Measurements from ENCODE around the gene ECHDC3.
"Not testable (repeated sequence)": the region's sequence is repeated elsewhere in the genome, so short reads cannot be mapped to it uniquely, and the experiment has no call there.

ECHDC3 gene

GRCh38 chr10:11730779-11731178, 11.4 kb upstream of the ECHDC3 start:
- Histone ChIP-seq H3K4me3 (ENCODE audit: low read length) (no peak overlapping the region), H3K36me3 (ENCODE audit: control insufficient read depth, insufficient read depth, low read length) (no peaks in the 10 kb centered on the region), H3K4me1 (ENCODE audit: control insufficient read depth, insufficient read depth, low read length) (no peaks in the 10 kb centered on the region), H3K27ac (ENCODE audit: low read length) (no peak overlapping the region), H3K27me3 (ENCODE audit: control insufficient read depth, insufficient read depth, low read length) (no peaks in the 10 kb centered on the region), H3K9me3 (ENCODE audit: control insufficient read depth, insufficient read depth, low read length) (no peaks in the 10 kb centered on the region)
- DNase-seq (ENCODE audit: low read depth, low spot score): no peak
- no CpG with 5 or more reads among the region's 5 CpGs for WGBS (ENCODE audit: insufficient coverage, insufficient read length)

GRCh38 chr10:11736767-11737166, 5.4 kb upstream of the ECHDC3 start:
- H3K27ac ChIP-seq (ENCODE audit: low read length); H3K4me3 ChIP-seq (ENCODE audit: low read length); H3K27me3 ChIP-seq (ENCODE audit: control insufficient read depth, insufficient read depth, low read length); H3K36me3 ChIP-seq (ENCODE audit: control insufficient read depth, insufficient read depth, low read length); H3K9me3 ChIP-seq (ENCODE audit: control insufficient read depth, insufficient read depth, low read length); DNase-seq (ENCODE audit: low read depth, low spot score); H3K4me1 ChIP-seq (ENCODE audit: control insufficient read depth, insufficient read depth, low read length): not testable (repeated sequence)
- no CpG with 5 or more reads among the region's 15 CpGs for WGBS (ENCODE audit: insufficient coverage, insufficient read length)

GRCh38 chr10:11737258-11738032, 4.7 kb upstream of the ECHDC3 start:
- H3K36me3 ChIP-seq (ENCODE audit: control insufficient read depth, insufficient read depth, low read length); DNase-seq (ENCODE audit: low read depth, low spot score); H3K4me3 ChIP-seq (ENCODE audit: low read length); H3K4me1 ChIP-seq (ENCODE audit: control insufficient read depth, insufficient read depth, low read length); H3K27ac ChIP-seq (ENCODE audit: low read length); H3K9me3 ChIP-seq (ENCODE audit: control insufficient read depth, insufficient read depth, low read length); H3K27me3 ChIP-seq (ENCODE audit: control insufficient read depth, insufficient read depth, low read length): not testable (repeated sequence)
- no CpG with 5 or more reads among the region's 27 CpGs for WGBS (ENCODE audit: insufficient coverage, insufficient read length)

- 0 out of 2 replicates have a peak, but pooled peaks cover 3% of the 10 kb centered on the region for H3K4me1 ChIP-seq (ENCODE audit: control insufficient read depth, insufficient read depth, low read length)
- no peak overlapping the region for H3K4me3 ChIP-seq (ENCODE audit: low read length)
- H3K27me3 ChIP-seq (ENCODE audit: control insufficient read depth, insufficient read depth, low read length): no peaks in the 10 kb centered on the region
- H3K27ac ChIP-seq (ENCODE audit: low read length): no peak overlapping the region
- no CpG with 5 or more reads among the region's 11 CpGs for WGBS (ENCODE audit: insufficient coverage, insufficient read length)
- no peaks in the 10 kb centered on the region for H3K9me3 ChIP-seq (ENCODE audit: control insufficient read depth, insufficient read depth, low read length)
- no peak for DNase-seq (ENCODE audit: low read depth, low spot score)
- no peaks in the 10 kb centered on the region for H3K36me3 ChIP-seq (ENCODE audit: control insufficient read depth, insufficient read depth, low read length)
Measured at GRCh38 chr10:11740907-11741306, 1.3 kb upstream of the ECHDC3 start.

GRCh38 chr10:11741608-11742007, 574 bp upstream of the ECHDC3 start:
- Histone ChIP-seq H3K27me3 (ENCODE audit: control insufficient read depth, insufficient read depth, low read length) (no peaks in the 10 kb centered on the region), H3K36me3 (ENCODE audit: control insufficient read depth, insufficient read depth, low read length) (no peaks in the 10 kb centered on the region), H3K27ac (ENCODE audit: low read length) (no peak overlapping the region), H3K4me3 (ENCODE audit: low read length) (no peak overlapping the region), H3K4me1 (ENCODE audit: control insufficient read depth, insufficient read depth, low read length) (0 out of 2 replicates have a peak, but pooled peaks cover 3% of the 10 kb centered on the region), H3K9me3 (ENCODE audit: control insufficient read depth, insufficient read depth, low read length) (no peaks in the 10 kb centered on the region)
- no CpG with 5 or more reads among the region's 16 CpGs for WGBS (ENCODE audit: insufficient coverage, insufficient read length)
- DNase-seq (ENCODE audit: low read depth, low spot score): no peak

GRCh38 chr10:11742779-11743298, 657 bp downstream of the ECHDC3 start:
- Histone ChIP-seq H3K4me1 (ENCODE audit: control insufficient read depth, insufficient read depth, low read length) (0 out of 2 replicates have a peak, but pooled peaks cover 1% of the 10 kb centered on the region), H3K9me3 (ENCODE audit: control insufficient read depth, insufficient read depth, low read length) (no peaks in the 10 kb centered on the region), H3K27ac (ENCODE audit: low read length) (no peak overlapping the region), H3K27me3 (ENCODE audit: control insufficient read depth, insufficient read depth, low read length) (no peaks in the 10 kb centered on the region), H3K36me3 (ENCODE audit: control insufficient read depth, insufficient read depth, low read length) (no peaks in the 10 kb centered on the region), H3K4me3 (ENCODE audit: low read length) (peak overlapping the region; percentile 89; the same call in 1 of the 2 replicates)
- no CpG with 5 or more reads among the region's 31 CpGs for WGBS (ENCODE audit: insufficient coverage, insufficient read length)
- no peak for DNase-seq (ENCODE audit: low read depth, low spot score)

- H3K36me3 ChIP-seq (ENCODE audit: control insufficient read depth, insufficient read depth, low read length): no peaks in the 10 kb centered on the region
- no peak overlapping the region for H3K27ac ChIP-seq (ENCODE audit: low read length)
- 0 out of 2 replicates have a peak, but pooled peaks cover 1% of the 10 kb centered on the region for H3K4me1 ChIP-seq (ENCODE audit: control insufficient read depth, insufficient read depth, low read length)
- no peak for DNase-seq (ENCODE audit: low read depth, low spot score)
- no CpG with 5 or more reads among the region's 9 CpGs for WGBS (ENCODE audit: insufficient coverage, insufficient read length)
- no peaks in the 10 kb centered on the region for H3K27me3 ChIP-seq (ENCODE audit: control insufficient read depth, insufficient read depth, low read length)
- H3K4me3 ChIP-seq (ENCODE audit: low read length): no peak overlapping the region
- no peaks in the 10 kb centered on the region for H3K9me3 ChIP-seq (ENCODE audit: control insufficient read depth, insufficient read depth, low read length)
Measured at GRCh38 chr10:11743461-11744338, 1.5 kb downstream of the ECHDC3 start.

GRCh38 chr10:11745045-11745444, 2.9 kb downstream of the ECHDC3 start:
- DNase-seq (ENCODE audit: low read depth, low spot score): no peak
- Histone ChIP-seq H3K9me3 (ENCODE audit: control insufficient read depth, insufficient read depth, low read length) (no peaks in the 10 kb centered on the region), H3K27me3 (ENCODE audit: control insufficient read depth, insufficient read depth, low read length) (no peaks in the 10 kb centered on the region), H3K4me1 (ENCODE audit: control insufficient read depth, insufficient read depth, low read length) (0 out of 2 replicates have a peak, but pooled peaks cover 1% of the 10 kb centered on the region), H3K27ac (ENCODE audit: low read length) (no peak overlapping the region), H3K4me3 (ENCODE audit: low read length) (no peak overlapping the region), H3K36me3 (ENCODE audit: control insufficient read depth, insufficient read depth, low read length) (peaks cover 2% of the 10 kb centered on the region; the same call in 1 of the 2 replicates)
- WGBS (ENCODE audit: insufficient coverage, insufficient read length): no CpG with 5 or more reads among the region's 6 CpGs

GRCh38 chr10:11746883-11747539, 4.8 kb downstream of the ECHDC3 start:
- H3K27ac ChIP-seq (ENCODE audit: low read length): no peak overlapping the region
- no peaks in the 10 kb centered on the region for H3K9me3 ChIP-seq (ENCODE audit: control insufficient read depth, insufficient read depth, low read length)
- DNase-seq (ENCODE audit: low read depth, low spot score): no peak
- H3K4me3 ChIP-seq (ENCODE audit: low read length): no peak overlapping the region
- 0 out of 2 replicates have a peak, but pooled peaks cover 1% of the 10 kb centered on the region for H3K4me1 ChIP-seq (ENCODE audit: control insufficient read depth, insufficient read depth, low read length)
- no peaks in the 10 kb centered on the region for H3K27me3 ChIP-seq (ENCODE audit: control insufficient read depth, insufficient read depth, low read length)
- WGBS (ENCODE audit: insufficient coverage, insufficient read length): no CpG with 5 or more reads among the region's 13 CpGs
- H3K36me3 ChIP-seq (ENCODE audit: control insufficient read depth, insufficient read depth, low read length): peaks cover 2% of the 10 kb centered on the region; the same call in 1 of the 2 replicates

GRCh38 chr10:11748866-11749265, 6.7 kb downstream of the ECHDC3 start:
- DNase-seq (ENCODE audit: low read depth, low spot score): no peak
- Histone ChIP-seq H3K4me1 (ENCODE audit: control insufficient read depth, insufficient read depth, low read length) (no peaks in the 10 kb centered on the region), H3K9me3 (ENCODE audit: control insufficient read depth, insufficient read depth, low read length) (no peaks in the 10 kb centered on the region), H3K27ac (ENCODE audit: low read length) (no peak overlapping the region), H3K27me3 (ENCODE audit: control insufficient read depth, insufficient read depth, low read length) (no peaks in the 10 kb centered on the region), H3K36me3 (ENCODE audit: control insufficient read depth, insufficient read depth, low read length) (peaks cover 2% of the 10 kb centered on the region; the same call in 1 of the 2 replicates), H3K4me3 (ENCODE audit: low read length) (no peak overlapping the region)
- WGBS (ENCODE audit: insufficient coverage, insufficient read length): no CpG with 5 or more reads among the region's 5 CpGs

All from iPS DF 6.9 (cell line).